M059J (cell line): Measurements from ENCODE around the gene ARFGEF2. TPM values are rescaled to one million over a fixed set of nuclear protein-coding genes. Genes with fewer than 3 reads are reported as not detected.
A peak's percentile ranks its signal among the peaks of the same experiment; 100 is the strongest.
"Not testable (repeated sequence)": the region's sequence is repeated elsewhere in the genome, so short reads cannot be mapped to it uniquely, and the experiment has no call there.

Experiments
- DNase-seq: peaks from one replicate; pipeline ENCODE4 v3.0.0-alpha.2; 2012; ENCODE audit warnings: low read depth
- total RNA-seq: library from RNA; depleted of rRNA; stranded (reverse); fragments of >200 nt; shearing (Covaris generic); gene quantifications from 2 replicates; pipeline ENCODE4 v1.2.3, GENCODE V29; 2014

The ARFGEF2 gene
- total RNA-seq, 1 experiment from 2014 or later, result 35.4 TPM

GRCh38 chr20:48951646-48952045 lies 30.1 kb downstream of the ARFGEF2 start:
- DNase-seq, result no peak

GRCh38 chr20:48952656-48953055 lies 31.1 kb downstream of the ARFGEF2 start:
- no peak for DNase-seq

- no peak for DNase-seq
These were observed 32.1 kb downstream of the ARFGEF2 start for GRCh38 chr20:48953653-48954052.

GRCh38 chr20:48956052-48956451 lies 34.5 kb downstream of the ARFGEF2 start:
- DNase-seq, result no peak

- no peak for DNase-seq
These were observed 35.6 kb downstream of the ARFGEF2 start for GRCh38 chr20:48957053-48957481.

- DNase-seq, result no peak
These were observed 36.0 kb downstream of the ARFGEF2 start for GRCh38 chr20:48957533-48957932.

GRCh38 chr20:48958743-48959142 lies 37.2 kb downstream of the ARFGEF2 start:
- DNase-seq, result no peak

GRCh38 chr20:48959899-48960550 lies 38.5 kb downstream of the ARFGEF2 start:
- DNase-seq, result no peak

GRCh38 chr20:48962421-48962820 lies 40.9 kb downstream of the ARFGEF2 start:
- no peak for DNase-seq

- DNase-seq, result no peak
These were observed 41.7 kb downstream of the ARFGEF2 start for GRCh38 chr20:48962976-48963771.

GRCh38 chr20:48965189-48965910 lies 43.8 kb downstream of the ARFGEF2 start:
- no peak for DNase-seq

GRCh38 chr20:48970681-48971365 lies 49.3 kb downstream of the ARFGEF2 start:
- no peak for DNase-seq

GRCh38 chr20:48971956-48972355 lies 50.4 kb downstream of the ARFGEF2 start:
- no peak for DNase-seq

- no peak for DNase-seq
These were observed 51.3 kb downstream of the ARFGEF2 start for GRCh38 chr20:48972816-48973215.

GRCh38 chr20:48975955-48976354 lies 54.4 kb downstream of the ARFGEF2 start:
- DNase-seq, result no peak

- not testable (repeated sequence) for DNase-seq
These were observed 58.5 kb downstream of the ARFGEF2 start for GRCh38 chr20:48979980-48980379.

- peak; percentile 100 for DNase-seq
These were observed 62.2 kb downstream of the ARFGEF2 start for GRCh38 chr20:48983423-48984400.

- DNase-seq, result no peak
These were observed 63.2 kb downstream of the ARFGEF2 start for GRCh38 chr20:48984575-48985219.

- peak; percentile 22 for DNase-seq
These were observed 65.4 kb downstream of the ARFGEF2 start for GRCh38 chr20:48986899-48987298.

GRCh38 chr20:48990467-48990866 lies 69.0 kb downstream of the ARFGEF2 start:
- no peak for DNase-seq
